Measurements from ENCODE around the gene CXXC5.

Gene CXXC5

GRCh38 chr5:139682016-139682975 lies 34.1 kb downstream of the CXXC5 start:
- DNase-seq (ENCODE audit: low spot score), result no peak

- DNase-seq (ENCODE audit: low spot score), result no peak
Measured at GRCh38 chr5:139683295-139684271, 35.4 kb downstream of the CXXC5 start.

DNA sequence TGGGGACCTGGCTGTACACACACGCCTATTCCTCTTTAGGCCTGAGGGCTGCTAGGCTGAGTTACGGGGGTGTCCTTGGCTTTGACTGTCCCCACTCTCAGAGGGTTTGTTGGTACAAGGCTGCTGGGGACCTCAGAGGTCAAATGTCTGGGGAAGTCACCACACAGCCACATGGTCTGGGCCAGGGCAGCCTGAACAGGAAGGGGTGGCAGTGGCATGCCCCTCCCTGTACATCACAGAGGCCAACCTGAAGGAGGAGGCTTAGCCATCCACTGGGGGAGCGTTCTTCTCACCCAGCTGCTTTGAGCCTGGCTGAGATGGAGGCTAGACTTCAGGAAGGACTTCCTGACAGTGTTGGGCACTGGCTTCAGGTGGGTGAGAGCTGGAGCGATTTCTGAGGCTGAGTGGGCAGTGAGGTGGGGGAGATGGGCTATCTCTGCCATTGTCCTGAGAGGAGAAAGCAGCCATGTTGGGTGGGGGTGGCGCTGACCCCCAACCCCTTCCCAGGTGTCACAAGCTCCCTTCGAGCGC lies 36.3 kb downstream of the CXXC5 start:
- DNase-seq (ENCODE audit: low spot score), result no peak

DNA sequence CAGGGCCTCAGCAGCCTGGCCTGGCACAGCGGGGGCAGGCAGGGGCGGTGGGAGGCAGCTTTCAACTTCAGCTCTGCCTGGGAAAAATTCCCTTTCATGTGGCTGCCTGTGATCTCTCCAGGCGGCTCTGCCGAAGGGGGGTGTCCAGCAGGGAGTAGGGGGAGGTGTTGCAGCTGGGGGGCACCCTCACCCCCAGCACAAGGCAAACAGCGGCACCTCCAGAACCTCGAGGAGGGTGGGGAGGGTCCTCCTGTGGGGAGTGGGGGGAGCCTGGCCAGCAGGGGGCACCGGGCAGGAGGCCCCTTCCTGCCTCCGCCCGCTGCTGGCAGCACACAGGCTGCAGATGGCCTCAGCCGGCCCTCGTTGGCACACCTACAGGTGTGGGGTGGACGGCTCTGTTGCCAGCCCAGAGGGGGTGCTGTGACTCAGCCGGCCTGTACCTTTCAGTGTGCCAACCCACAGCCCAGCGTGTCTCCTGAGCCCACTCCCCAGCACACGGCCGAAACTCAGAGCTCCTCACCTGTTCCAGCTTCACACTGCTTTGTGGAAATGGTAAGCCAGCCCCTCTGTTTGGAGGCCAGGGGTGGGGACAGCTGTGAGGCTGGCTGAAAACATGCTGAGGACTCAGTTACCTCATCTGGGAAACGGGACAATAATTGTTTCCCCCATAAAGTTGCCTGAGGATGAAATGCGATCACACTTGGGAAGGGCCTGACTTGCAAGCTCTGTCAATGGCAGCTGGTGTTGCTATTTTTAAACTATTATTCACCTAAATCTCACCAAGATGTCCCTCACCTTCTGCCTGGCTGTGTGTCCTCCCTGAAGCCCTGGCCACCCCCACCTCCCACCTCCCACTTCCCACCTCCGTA lies 37.0 kb downstream of the CXXC5 start:
- no peak for DNase-seq (ENCODE audit: low spot score)

- no peak for DNase-seq (ENCODE audit: low spot score)
Measured at GRCh38 chr5:139685886-139686285, 37.7 kb downstream of the CXXC5 start.

GRCh38 chr5:139686356-139686705 lies 38.2 kb downstream of the CXXC5 start:
- DNase-seq (ENCODE audit: low spot score), result no peak

- no peak for DNase-seq (ENCODE audit: low spot score)
Measured at GRCh38 chr5:139686706-139687441, 38.7 kb downstream of the CXXC5 start.

- no peak for DNase-seq (ENCODE audit: low spot score)
Measured at GRCh38 chr5:139687656-139688055, 39.5 kb downstream of the CXXC5 start.

GRCh38 chr5:139688088-139688702 lies 40.0 kb downstream of the CXXC5 start:
- DNase-seq (ENCODE audit: low spot score), result no peak

- DNase-seq (ENCODE audit: low spot score), result no peak
Measured at GRCh38 chr5:139688751-139689372, 40.7 kb downstream of the CXXC5 start.

GRCh38 chr5:139689631-139690063 lies 41.5 kb downstream of the CXXC5 start:
- no peak for DNase-seq (ENCODE audit: low spot score)

GRCh38 chr5:139690064-139690802 lies 42.1 kb downstream of the CXXC5 start:
- DNase-seq (ENCODE audit: low spot score), result no peak

DNA sequence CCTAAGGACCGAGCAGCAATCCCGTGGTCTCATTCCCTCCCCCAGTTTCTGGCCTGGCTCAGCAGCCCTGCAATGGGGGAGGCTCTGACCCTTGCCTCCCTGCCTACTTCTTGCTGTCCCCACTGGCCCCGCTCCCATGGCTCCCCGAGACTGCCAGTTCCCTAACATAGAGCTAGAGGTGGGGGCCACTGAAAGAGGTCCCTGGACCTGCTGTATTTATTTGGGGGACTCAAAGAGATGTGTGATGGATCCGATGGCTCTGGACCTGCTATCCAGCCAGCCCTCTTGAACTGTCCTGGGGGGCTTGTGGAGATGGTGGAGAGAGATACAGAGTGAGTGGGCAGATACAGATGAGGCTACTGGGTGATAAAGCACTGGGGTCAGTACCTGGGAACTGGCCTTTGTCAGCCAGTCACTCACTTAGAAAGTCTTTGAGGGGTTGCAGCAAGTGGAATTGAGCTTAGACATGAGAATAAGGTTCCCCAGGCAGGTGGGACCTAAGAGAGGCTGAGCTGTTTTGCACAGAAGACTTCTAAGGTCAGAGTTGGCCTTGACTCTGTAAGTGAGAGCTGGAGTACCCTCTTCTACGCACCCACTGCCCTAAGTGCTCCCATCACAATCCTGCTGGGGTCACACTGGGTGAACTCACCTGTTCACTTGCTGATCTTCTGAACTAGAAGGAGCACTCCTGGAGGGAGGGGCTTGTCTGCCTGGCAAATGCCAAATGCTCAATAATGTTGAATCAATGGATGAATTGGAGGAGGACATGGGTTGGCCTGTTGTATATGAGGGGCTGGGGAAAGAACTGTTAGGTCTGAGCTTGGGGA lies 42.9 kb downstream of the CXXC5 start:
- DNase-seq (ENCODE audit: low spot score), result no peak

DNA sequence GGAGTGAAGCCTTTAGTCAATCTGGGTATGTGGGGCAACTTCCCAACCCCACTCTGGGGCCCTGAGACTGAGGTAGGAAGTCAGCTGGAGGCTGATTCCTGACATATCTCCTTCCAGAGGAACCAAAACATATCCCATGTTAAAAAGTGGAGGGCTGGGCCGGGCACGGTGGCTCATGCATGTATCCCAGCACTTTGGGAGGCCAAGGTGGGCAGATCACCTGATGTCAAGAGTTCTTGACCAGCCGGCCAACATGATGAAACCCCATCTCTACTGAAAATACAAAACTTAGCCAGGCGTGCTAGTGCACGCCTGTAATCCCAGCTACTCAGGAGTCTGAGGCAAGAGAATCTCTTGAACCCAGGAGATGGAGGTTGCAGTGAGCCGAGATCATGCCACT lies 44.0 kb downstream of the CXXC5 start:
- DNase-seq (ENCODE audit: low spot score), result no peak

GRCh38 chr5:139692679-139693308 lies 44.6 kb downstream of the CXXC5 start:
- peak; percentile 85 for DNase-seq (ENCODE audit: low spot score)

DNA sequence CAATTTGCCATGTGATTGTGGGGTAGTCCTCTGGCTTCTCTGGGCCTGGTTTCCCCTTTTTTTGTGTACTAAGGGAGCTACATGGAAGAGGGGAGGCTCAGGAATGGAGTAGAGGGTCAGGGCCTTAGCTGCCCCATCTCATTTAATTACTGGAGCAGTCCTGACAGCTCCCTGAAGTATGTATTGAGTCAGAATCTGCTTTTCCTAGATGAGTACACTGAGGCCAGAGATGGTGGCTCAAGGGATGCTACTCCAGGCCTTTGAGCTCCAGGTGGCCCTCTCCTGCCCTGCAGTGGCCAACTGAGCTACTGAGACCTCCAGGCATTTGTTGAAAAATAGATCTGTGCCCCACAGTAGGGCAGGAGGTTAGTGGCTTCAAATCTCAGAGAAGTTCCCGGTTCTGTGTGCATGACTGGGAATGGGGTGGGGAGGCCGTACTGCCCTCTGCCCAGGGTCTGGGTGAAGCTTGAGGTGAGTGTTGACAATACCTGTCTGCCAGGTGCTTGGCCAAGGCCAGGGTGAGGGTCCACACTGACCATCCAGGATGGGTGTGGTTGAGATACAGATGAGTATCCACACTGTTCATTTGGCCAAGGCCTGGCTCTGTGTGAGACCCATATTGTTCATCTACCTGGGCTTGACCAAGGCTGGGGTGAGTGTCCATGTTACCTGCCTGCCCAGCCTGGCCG lies 45.7 kb downstream of the CXXC5 start:
- DNase-seq (ENCODE audit: low spot score), result no peak

- no peak for DNase-seq (ENCODE audit: low spot score)
Measured at GRCh38 chr5:139694556-139695177, 46.5 kb downstream of the CXXC5 start.

Measured in ecto neural progenitor cell (in vitro differentiated cells).